Loucy (cell line): ENCODE results near the gene ERGIC3.

Experiments
- CTCF ChIP-seq: fragments of 200-600 bp; sonication (generic); conservative IDR thresholded peaks from 2 replicates; pipeline ENCODE4 v1.5.1; 2014; ENCODE audit warnings: mild to moderate bottlenecking, antibody characterized with exemption, low read length
- EZH2phosphoT487 ChIP-seq: fragments of 200-600 bp; IDR thresholded peaks from 2 replicates; pipeline ENCODE4 v1.6.1; 2018; ENCODE audit warnings: antibody characterized with exemption, mild to moderate bottlenecking, moderate library complexity, borderline replicate concordance

DNA sequence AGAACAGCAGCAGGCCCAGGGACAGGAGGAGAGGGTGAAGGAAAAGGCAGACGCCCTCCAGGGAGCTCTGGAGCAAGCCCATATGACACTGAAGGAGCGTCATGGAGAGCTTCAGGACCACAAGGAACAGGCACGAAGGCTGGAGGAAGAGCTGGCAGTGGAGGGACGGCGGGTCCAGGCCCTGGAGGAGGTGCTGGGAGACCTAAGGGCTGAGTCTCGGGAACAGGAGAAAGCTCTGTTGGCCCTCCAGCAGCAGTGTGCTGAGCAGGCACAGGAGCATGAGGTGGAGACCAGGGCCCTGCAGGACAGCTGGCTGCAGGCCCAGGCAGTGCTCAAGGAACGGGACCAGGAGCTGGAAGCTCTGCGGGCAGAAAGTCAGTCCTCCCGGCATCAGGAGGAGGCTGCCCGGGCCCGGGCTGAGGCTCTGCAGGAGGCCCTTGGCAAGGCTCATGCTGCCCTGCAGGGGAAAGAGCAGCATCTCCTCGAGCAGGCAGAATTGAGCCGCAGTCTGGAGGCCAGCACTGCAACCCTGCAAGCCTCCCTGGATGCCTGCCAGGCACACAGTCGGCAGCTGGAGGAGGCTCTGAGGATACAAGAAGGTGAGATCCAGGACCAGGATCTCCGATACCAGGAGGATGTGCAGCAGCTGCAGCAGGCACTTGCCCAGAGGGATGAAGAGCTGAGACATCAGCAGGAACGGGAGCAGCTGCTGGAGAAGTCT lies 37.9 kb upstream of the ERGIC3 start:
- TF ChIP-seq CTCF (no peak), EZH2phosphoT487 (no peak)
